ENCODE data around the gene OR6T1.

OR6T1 gene

DNA sequence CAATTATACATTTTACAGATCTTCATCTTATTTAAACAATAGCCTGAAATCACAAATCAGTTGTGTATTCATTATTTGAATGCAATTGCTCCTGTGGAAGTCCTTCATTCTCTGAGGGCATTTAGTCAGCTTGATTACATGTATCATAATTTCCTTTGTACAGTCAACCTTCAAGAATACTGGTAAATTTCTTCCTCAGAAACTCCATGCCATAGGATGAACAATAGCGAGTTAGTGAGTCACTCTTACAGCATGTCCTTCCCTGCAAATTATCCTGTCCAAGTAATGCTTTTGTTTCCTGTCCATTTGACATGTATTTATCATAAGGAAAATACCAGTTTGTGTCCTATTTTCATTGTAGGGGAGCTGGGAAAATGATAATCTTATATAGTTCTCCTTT is 30.2 kb upstream of the OR6T1 start:
- TF ChIP-seq, protein P1, sequence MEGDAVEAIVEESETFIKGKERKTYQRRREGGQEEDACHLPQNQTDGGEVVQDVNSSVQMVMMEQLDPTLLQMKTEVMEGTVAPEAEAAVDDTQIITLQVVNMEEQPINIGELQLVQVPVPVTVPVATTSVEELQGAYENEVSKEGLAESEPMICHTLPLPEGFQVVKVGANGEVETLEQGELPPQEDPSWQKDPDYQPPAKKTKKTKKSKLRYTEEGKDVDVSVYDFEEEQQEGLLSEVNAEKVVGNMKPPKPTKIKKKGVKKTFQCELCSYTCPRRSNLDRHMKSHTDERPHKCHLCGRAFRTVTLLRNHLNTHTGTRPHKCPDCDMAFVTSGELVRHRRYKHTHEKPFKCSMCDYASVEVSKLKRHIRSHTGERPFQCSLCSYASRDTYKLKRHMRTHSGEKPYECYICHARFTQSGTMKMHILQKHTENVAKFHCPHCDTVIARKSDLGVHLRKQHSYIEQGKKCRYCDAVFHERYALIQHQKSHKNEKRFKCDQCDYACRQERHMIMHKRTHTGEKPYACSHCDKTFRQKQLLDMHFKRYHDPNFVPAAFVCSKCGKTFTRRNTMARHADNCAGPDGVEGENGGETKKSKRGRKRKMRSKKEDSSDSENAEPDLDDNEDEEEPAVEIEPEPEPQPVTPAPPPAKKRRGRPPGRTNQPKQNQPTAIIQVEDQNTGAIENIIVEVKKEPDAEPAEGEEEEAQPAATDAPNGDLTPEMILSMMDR (IDR thresholded peaks at IDR 0.05; ENCODE audit: poor library complexity, severe bottlenecking), result no peak
- H3K27ac ChIP-seq (ENCODE audit: poor library complexity, severe bottlenecking), result peak overlapping the region; percentile 98
- no peaks in the 10 kb centered on the region for H3K9me3 ChIP-seq (ENCODE audit: severe bottlenecking)
- DNase-seq (ENCODE audit: low spot score) (no peak), ATAC-seq (ENCODE audit: low read depth) (peak; percentile 98)
- H3K27me3 ChIP-seq (ENCODE audit: insufficient read depth, poor library complexity, severe bottlenecking), result no peaks in the 10 kb centered on the region
- no peak overlapping the region for H3K4me3 ChIP-seq (ENCODE audit: severe bottlenecking)
- no peaks in the 10 kb centered on the region for H3K36me3 ChIP-seq (ENCODE audit: low read depth)
- peaks cover 44% of the 10 kb centered on the region for H3K4me1 ChIP-seq (ENCODE audit: insufficient read depth, poor library complexity, severe bottlenecking)

DNA sequence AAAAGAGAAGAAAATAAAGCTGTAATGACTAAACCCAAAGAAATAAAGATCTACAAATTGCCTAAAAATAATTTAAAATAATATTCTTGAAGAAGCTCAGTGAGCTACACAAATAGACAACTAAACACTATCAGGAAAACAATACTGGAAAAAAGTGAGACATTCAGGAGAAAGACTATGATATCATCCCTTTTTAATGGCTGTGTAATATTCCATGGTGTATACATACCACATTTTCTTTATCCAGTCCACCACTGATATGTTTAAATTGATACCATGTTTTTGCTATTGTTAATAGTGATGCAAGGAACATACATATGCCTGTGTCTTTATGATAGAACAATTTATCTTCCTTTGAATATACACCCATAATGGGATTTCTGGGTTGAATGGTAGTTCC is 13.1 kb upstream of the OR6T1 start:
- Histone ChIP-seq H3K36me3 (ENCODE audit: low read depth) (no peaks in the 10 kb centered on the region), H3K4me3 (ENCODE audit: severe bottlenecking) (no peak overlapping the region), H3K9me3 (ENCODE audit: severe bottlenecking) (no peaks in the 10 kb centered on the region), H3K27ac (ENCODE audit: poor library complexity, severe bottlenecking) (no peak overlapping the region), H3K4me1 (ENCODE audit: insufficient read depth, poor library complexity, severe bottlenecking) (no peaks in the 10 kb centered on the region), H3K27me3 (ENCODE audit: insufficient read depth, poor library complexity, severe bottlenecking) (no peaks in the 10 kb centered on the region)
- DNase-seq (ENCODE audit: low spot score), result no peak
- TF ChIP-seq, protein P1 (IDR thresholded peaks at IDR 0.05; ENCODE audit: poor library complexity, severe bottlenecking), result no peak
- ATAC-seq (ENCODE audit: low read depth), result no peak

DNA sequence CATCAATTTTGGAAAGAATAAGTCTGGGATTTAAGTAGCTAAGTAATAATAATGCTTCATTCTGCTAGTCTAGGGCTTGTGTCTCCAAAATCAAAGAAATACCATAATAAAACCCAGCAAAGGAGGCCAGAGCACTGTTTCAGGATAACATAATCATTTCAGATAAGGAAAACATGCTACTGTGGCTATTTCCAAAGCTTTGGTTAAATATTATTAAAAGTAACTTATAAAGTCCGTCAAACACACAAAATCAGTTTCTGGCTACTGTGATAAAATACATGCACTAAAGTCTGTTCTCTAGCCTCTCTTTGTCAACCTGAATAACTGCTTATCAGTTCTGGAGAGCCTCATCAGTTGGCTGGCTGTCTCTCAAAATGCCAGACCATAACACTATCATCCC is 1.5 kb upstream of the OR6T1 start:
- Histone ChIP-seq H3K4me1 (ENCODE audit: insufficient read depth, poor library complexity, severe bottlenecking) (no peaks in the 10 kb centered on the region), H3K9me3 (ENCODE audit: severe bottlenecking) (no peaks in the 10 kb centered on the region), H3K27ac (ENCODE audit: poor library complexity, severe bottlenecking) (no peak overlapping the region), H3K27me3 (ENCODE audit: insufficient read depth, poor library complexity, severe bottlenecking) (no peaks in the 10 kb centered on the region), H3K36me3 (ENCODE audit: low read depth) (no peaks in the 10 kb centered on the region), H3K4me3 (ENCODE audit: severe bottlenecking) (no peak overlapping the region)
- TF ChIP-seq, protein P1 (IDR thresholded peaks at IDR 0.05; ENCODE audit: poor library complexity, severe bottlenecking), result no peak
- ATAC-seq (ENCODE audit: low read depth) (no peak), DNase-seq (ENCODE audit: low spot score) (no peak)

DNA sequence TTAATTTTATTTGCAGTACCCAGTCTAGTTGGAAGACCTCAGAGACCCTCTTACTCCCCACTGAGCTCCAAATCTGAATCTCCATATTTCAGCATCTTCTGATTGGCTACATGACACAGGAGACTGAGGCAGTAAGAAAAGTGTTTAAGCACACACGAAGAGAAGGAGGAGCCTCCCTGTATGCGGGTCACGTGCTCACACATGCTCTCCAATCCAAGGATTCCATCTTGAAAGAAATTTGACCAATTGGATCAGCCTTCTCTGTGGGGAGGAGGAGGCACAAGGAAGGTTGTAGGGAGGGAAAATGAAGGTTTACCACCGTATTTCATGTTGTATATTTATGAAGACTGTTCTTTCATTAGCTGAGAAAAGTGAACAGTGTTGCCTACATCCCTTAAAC is 1.2 kb downstream of the OR6T1 start:
- Histone ChIP-seq H3K27ac (ENCODE audit: poor library complexity, severe bottlenecking) (no peak overlapping the region), H3K36me3 (ENCODE audit: low read depth) (no peaks in the 10 kb centered on the region), H3K4me3 (ENCODE audit: severe bottlenecking) (no peak overlapping the region), H3K4me1 (ENCODE audit: insufficient read depth, poor library complexity, severe bottlenecking) (no peaks in the 10 kb centered on the region), H3K27me3 (ENCODE audit: insufficient read depth, poor library complexity, severe bottlenecking) (no peaks in the 10 kb centered on the region), H3K9me3 (ENCODE audit: severe bottlenecking) (no peaks in the 10 kb centered on the region)
- ATAC-seq (ENCODE audit: low read depth), result no peak
- DNase-seq (ENCODE audit: low spot score), result no peak
- TF ChIP-seq, protein P1 (IDR thresholded peaks at IDR 0.05; ENCODE audit: poor library complexity, severe bottlenecking), result no peak

DNA sequence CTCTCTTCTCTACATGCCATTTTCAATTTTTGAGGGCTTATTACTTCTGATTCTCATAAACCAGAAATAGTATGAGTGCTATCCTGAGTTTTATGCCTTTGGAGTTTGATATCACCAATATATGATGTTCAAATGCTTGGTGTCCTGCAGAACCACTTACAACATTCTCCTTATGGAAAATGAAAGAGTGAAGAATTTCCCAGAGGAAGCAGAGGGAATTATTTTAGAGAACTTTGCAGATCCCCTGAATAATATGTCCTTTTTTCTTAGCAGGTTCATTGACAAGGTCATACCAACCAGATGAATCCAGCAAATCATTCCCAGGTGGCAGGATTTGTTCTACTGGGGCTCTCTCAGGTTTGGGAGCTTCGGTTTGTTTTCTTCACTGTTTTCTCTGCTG is 4.3 kb downstream of the OR6T1 start, which contains the start of gene OR4D5:
OR4D5 (plus strand) TSS at position 301 of the 400 bp plus-strand sequence; CDS start at position 301, 0 bp downstream.
- H3K4me1 ChIP-seq (ENCODE audit: insufficient read depth, poor library complexity, severe bottlenecking), result no peaks in the 10 kb centered on the region
- TF ChIP-seq, protein P1 (IDR thresholded peaks at IDR 0.05; ENCODE audit: poor library complexity, severe bottlenecking), result no peak
- DNase-seq (ENCODE audit: low spot score) (no peak), ATAC-seq (ENCODE audit: low read depth) (no peak)
- no peaks in the 10 kb centered on the region for H3K9me3 ChIP-seq (ENCODE audit: severe bottlenecking)
- H3K36me3 ChIP-seq (ENCODE audit: low read depth), result no peaks in the 10 kb centered on the region
- H3K27me3 ChIP-seq (ENCODE audit: insufficient read depth, poor library complexity, severe bottlenecking), result no peaks in the 10 kb centered on the region
- H3K4me3 ChIP-seq (ENCODE audit: severe bottlenecking), result no peak within 1 kb of the TSS
- no peak within 1 kb of the TSS for H3K27ac ChIP-seq (ENCODE audit: poor library complexity, severe bottlenecking)

All from RWPE2 (cell line).